ENCODE data around the gene TMEM123. TPM values are rescaled to one million over a fixed set of nuclear protein-coding genes. Genes with fewer than 3 reads are reported as not detected.
"Not testable (repeated sequence)": the region's sequence is repeated elsewhere in the genome, so short reads cannot be mapped to it uniquely, and the experiment has no call there.

Gene TMEM123
- total RNA-seq, 1 experiment from 2014 or later, result 73.7 TPM

DNA sequence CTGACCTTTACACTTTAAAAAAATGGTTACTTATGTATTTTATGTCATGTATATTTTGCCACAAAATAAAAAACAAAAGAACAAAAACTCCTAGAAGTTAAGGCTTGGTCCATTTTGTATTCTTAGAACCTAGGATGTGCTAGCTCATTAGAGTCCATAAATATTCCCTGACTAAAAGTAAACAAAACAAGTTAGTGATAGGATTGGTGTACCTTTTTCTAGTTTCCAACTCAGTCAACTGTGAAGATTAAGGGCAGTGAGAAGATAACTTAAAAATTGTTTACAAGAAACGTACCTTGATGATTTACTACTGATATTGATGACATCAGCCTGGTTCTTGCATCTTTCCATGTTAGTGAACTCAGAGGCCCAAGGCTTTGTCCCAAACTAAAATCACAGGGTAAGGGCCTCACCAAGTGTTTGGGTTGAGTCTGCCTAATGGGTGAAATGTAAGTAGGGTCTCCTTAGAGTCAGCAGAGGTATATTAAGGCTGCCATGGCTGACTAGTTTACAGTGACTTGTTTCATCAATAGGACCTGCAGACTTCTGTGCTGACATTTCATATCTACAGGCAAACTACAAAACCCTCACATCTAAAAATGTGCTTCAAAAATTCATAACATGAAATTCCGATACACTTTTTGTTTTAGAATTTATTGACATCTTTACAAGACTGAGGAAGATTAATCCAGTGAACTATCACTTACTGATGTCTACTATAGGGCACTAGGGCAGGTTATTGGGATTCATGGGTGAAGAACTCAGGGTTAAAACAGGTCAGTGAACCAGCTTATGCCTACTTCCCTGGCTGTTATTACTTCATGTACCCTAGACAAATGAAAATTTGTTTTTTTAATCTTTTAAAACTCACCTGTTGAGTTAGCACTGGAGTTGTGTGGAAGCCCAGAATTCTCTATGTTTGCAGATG lies 4.4 kb downstream of the TMEM123 start:
- peaks cover 15% of the 10 kb centered on the region; the same call in 1 of the 2 replicates for H3K27me3 ChIP-seq (ENCODE audit: control insufficient read depth, insufficient read depth, low read length)
- DNase-seq, result no peak
- H3K4me3 ChIP-seq (ENCODE audit: insufficient read depth, low read depth, low read length), result no peak overlapping the region
- H3K36me3 ChIP-seq (replicated peaks; ENCODE audit: control insufficient read depth, insufficient read depth, low read length), result no peaks in the 10 kb centered on the region

DNA sequence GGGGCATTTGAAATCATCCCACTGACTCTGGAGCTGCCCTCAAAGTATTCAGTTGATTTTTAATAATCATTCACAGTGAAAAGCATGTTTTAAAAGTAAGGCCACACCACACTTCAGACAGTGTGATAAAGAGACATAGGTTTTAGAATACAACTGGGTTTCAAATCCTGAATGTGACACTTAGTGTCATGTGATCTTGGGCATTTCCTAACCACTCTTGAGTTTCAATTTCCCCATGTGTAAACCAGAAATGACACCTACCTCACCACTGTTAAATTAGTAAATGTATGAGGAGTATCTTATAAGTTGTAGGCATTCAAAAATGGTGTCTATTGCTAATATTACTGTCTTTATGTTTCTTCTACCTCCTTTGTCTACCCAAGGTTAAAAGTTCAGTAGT lies 5.4 kb downstream of the TMEM123 start:
- no peaks in the 10 kb centered on the region for H3K36me3 ChIP-seq (replicated peaks; ENCODE audit: control insufficient read depth, insufficient read depth, low read length)
- peaks cover 15% of the 10 kb centered on the region; the same call in 1 of the 2 replicates for H3K27me3 ChIP-seq (ENCODE audit: control insufficient read depth, insufficient read depth, low read length)
- H3K4me3 ChIP-seq (ENCODE audit: insufficient read depth, low read depth, low read length), result no peak overlapping the region
- no peak for DNase-seq

DNA sequence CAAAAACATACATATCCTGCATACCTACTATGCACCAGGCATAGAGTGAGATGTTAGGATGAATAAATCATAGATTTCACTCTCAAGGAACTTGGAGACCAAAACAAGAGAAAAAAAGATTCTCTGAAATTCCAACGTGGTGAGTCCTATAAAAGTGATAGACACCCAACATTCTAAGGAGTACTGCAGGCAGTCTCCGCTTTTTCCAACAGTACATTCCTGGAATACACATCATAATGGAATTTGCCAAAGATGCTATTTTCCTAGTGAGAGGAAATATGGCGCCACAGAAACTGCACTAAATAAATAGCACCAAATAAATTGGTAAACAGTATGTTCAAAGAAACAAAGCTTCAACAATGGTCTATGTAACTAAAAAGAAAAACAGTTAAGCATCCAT lies 6.0 kb downstream of the TMEM123 start:
- no peak for DNase-seq

DNA sequence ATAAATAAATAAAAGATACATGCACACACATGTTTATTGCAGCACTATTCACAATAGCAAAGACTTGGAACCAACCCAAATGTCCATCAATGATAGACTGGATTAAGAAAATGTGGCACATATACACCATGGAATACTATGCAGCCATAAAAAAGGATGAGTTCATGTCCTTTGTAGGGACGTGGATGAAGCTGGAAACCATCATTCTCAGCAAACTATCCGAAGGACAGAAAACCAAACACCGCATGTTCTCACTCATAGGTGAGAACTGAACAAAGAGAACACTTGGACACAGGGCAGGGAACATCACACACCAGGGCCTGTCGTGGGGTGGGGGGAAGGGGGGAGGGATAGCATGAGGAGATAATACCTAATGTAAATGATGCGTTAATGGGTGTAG lies 7.9 kb downstream of the TMEM123 start:
- not testable (repeated sequence) for DNase-seq; H3K4me3 ChIP-seq (ENCODE audit: insufficient read depth, low read depth, low read length); H3K36me3 ChIP-seq (replicated peaks; ENCODE audit: control insufficient read depth, insufficient read depth, low read length); H3K27me3 ChIP-seq (ENCODE audit: control insufficient read depth, insufficient read depth, low read length)

More for the DNA sequence above, 6.0 kb downstream of the TMEM123 start:
- Histone ChIP-seq H3K27me3 (ENCODE audit: control insufficient read depth, insufficient read depth, low read length) (peaks cover 15% of the 10 kb centered on the region; the same call in 1 of the 2 replicates), H3K4me3 (ENCODE audit: insufficient read depth, low read depth, low read length) (no peak overlapping the region), H3K36me3 (replicated peaks; ENCODE audit: control insufficient read depth, insufficient read depth, low read length) (no peaks in the 10 kb centered on the region)

DNA sequence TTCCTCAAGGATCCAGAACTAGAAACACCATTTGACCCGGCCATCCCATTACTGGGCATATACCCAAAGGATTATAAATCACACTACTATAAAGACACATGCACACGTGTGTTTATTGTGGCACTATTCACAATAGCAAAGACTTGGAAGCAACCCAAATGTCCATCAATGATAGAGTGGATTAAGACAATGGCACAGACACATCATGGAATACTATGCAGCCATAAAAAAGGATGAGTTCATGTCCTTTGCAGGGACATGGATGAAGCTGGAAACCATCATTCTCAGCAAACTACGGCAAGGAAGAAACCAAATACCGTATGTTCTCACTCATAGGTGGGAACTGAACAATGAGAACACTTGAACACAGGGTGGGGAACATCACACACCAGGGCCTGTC lies 8.4 kb downstream of the TMEM123 start:
- not testable (repeated sequence) for H3K4me3 ChIP-seq (ENCODE audit: insufficient read depth, low read depth, low read length); H3K36me3 ChIP-seq (replicated peaks; ENCODE audit: control insufficient read depth, insufficient read depth, low read length); DNase-seq; H3K27me3 ChIP-seq (ENCODE audit: control insufficient read depth, insufficient read depth, low read length)

DNA sequence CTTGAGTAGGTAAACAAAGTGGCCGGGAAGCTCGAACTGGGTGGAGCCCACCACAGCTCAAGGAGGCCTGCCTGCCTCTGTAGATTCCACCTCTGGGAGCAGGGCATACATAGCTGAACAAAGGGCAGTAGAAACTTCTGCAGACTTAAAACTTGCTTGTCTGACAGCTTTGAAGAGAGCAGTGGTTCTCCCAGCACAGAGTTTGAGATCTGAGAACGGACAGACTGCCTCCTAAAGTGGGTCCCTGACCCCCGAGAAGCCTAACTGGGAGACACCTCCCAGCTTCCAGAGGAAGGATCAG lies 13.6 kb downstream of the TMEM123 start:
- not testable (repeated sequence) for H3K27me3 ChIP-seq (ENCODE audit: control insufficient read depth, insufficient read depth, low read length); DNase-seq; H3K4me3 ChIP-seq (ENCODE audit: insufficient read depth, low read depth, low read length); H3K36me3 ChIP-seq (replicated peaks; ENCODE audit: control insufficient read depth, insufficient read depth, low read length)

DNA sequence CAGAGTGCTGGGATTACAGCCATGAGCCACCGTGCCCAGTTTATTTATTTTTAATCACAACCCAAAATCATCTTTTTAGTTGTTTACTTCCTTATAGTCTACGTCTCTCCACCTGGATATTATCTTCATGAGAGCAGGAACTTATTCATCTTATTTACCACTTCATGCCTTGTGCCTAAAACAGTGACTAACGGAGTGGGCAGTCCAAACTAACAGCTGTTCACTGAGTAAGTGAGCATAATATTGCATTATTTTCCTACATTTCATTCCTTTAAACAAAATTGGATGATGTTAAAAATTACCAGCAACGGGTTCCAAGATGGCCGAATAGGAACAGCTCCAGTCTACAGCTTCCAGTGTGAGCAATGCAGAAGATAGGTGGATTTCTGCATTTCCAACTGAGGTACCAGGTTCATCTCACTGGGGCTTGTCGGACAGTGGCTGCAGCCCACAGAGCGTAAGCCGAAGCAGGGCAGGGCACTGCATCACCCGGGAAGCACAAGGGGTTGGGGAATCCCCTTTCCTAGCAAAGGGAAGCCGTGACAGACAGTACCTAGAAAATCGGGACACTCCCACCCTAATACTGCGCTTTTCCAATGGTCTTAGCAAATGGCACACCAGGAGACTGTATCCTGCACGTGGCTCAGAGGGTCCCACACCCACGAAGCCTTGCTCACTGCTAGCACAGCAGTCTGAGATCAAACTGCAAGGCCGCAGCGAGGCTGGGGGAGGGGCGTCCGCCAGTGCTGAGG lies 14.1 kb downstream of the TMEM123 start:
- no peak overlapping the region for H3K4me3 ChIP-seq (ENCODE audit: insufficient read depth, low read depth, low read length)

DNA sequence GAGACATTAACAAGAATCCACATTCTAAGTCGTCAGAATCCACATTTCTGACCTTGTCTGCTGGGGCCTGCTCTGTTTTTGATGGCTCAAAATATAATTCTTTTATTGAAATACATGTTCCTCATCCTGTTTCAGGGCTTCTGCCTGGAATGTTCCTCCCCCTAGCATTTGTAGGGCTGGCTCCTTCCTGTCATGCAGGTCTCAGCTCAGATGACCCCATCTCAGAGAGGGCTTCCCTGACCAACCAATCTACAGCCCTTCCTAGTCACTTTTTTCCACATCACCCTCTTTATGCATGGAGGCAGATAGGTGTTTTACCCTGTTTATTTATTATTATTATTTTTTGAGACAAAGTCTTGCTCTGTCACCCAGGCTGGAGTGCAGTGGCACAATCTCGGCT lies 14.8 kb downstream of the TMEM123 start:
- Histone ChIP-seq H3K4me3 (ENCODE audit: insufficient read depth, low read depth, low read length) (no peak overlapping the region), H3K27me3 (ENCODE audit: control insufficient read depth, insufficient read depth, low read length) (no peaks in the 10 kb centered on the region), H3K36me3 (replicated peaks; ENCODE audit: control insufficient read depth, insufficient read depth, low read length) (no peaks in the 10 kb centered on the region)
- no peak for DNase-seq

More for the DNA sequence above, 14.1 kb downstream of the TMEM123 start:
- no peak for DNase-seq
- H3K36me3 ChIP-seq (replicated peaks; ENCODE audit: control insufficient read depth, insufficient read depth, low read length), result no peaks in the 10 kb centered on the region
- no peaks in the 10 kb centered on the region for H3K27me3 ChIP-seq (ENCODE audit: control insufficient read depth, insufficient read depth, low read length)

- Histone ChIP-seq H3K36me3 (replicated peaks; ENCODE audit: control insufficient read depth, insufficient read depth, low read length) (no peaks in the 10 kb centered on the region), H3K27me3 (ENCODE audit: control insufficient read depth, insufficient read depth, low read length) (no peaks in the 10 kb centered on the region), H3K4me3 (ENCODE audit: insufficient read depth, low read depth, low read length) (no peak overlapping the region)
- DNase-seq, result no peak
These were observed 15.6 kb downstream of the TMEM123 start for GRCh38 chr11:102436976-102437375.

DNA sequence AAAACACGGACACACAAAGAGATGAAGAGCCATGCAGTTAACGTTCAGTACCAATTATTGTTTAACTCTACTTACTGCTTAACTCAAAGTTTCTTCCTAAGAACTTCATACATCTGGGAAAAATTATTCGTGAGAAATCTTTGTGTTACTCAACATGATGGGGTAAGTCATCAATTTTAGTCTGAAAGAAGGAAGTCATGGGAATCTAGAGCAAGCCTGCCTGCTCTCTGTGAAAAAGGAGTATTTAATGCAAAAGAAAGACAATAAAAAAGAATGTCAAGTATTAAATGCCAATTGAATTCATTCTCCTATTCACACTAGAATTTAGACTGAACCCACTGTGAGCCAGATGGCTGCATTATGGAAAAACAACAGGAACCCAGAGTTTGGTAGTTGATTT lies 16.0 kb downstream of the TMEM123 start:
- no peaks in the 10 kb centered on the region for H3K36me3 ChIP-seq (replicated peaks; ENCODE audit: control insufficient read depth, insufficient read depth, low read length)
- H3K4me3 ChIP-seq (ENCODE audit: insufficient read depth, low read depth, low read length), result no peak overlapping the region

DNA sequence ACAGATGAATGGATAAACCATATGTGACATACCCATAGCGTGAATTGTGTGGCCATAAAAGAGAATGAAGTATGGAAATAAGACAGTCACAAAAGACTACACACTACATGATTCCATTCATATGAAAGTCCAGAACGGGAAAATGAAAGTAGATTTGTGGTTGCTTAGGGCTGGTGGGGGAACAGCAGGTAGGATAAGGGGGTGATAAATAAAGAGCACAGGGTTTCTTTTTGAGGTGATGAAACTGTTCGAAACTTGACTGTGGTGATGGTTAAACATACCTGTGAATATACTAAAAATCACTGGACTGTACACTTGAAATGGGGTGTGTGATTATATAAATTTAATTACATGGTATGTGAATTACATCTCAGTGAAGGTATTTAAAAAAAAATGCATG lies 16.9 kb downstream of the TMEM123 start:
- Histone ChIP-seq H3K36me3 (replicated peaks; ENCODE audit: control insufficient read depth, insufficient read depth, low read length) (no peaks in the 10 kb centered on the region), H3K4me3 (ENCODE audit: insufficient read depth, low read depth, low read length) (no peak overlapping the region), H3K27me3 (ENCODE audit: control insufficient read depth, insufficient read depth, low read length) (no peaks in the 10 kb centered on the region)
- no peak for DNase-seq

More for the DNA sequence above, 16.0 kb downstream of the TMEM123 start:
- DNase-seq, result no peak
- no peaks in the 10 kb centered on the region for H3K27me3 ChIP-seq (ENCODE audit: control insufficient read depth, insufficient read depth, low read length)

GRCh38 chr11:102433571-102433970 lies 19.0 kb downstream of the TMEM123 start:
- not testable (repeated sequence) for H3K4me3 ChIP-seq (ENCODE audit: insufficient read depth, low read depth, low read length)

DNA sequence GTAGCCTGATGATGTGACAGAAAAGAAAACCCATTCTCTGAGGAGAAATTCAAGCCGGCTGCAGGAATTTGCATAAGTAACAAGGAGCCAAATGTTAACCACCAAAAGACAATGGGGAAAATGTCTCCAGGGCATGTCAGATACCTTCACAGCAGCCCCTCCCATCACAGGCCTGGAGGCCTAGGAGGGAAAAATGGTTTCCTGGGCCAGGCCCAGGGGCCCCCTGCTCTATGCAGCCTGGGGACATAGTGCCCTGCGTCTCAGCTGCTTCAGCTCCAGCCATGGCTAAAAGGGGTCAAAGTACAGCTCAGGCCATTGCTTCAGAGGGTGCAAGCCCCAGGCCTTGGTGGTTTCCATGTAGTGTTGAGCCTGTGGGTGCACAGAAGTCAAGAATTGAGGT lies 20.0 kb downstream of the TMEM123 start:
- not testable (repeated sequence) for H3K4me3 ChIP-seq (ENCODE audit: insufficient read depth, low read depth, low read length); H3K27me3 ChIP-seq (ENCODE audit: control insufficient read depth, insufficient read depth, low read length); DNase-seq; H3K36me3 ChIP-seq (replicated peaks; ENCODE audit: control insufficient read depth, insufficient read depth, low read length)

More at GRCh38 chr11:102433571-102433970, 19.0 kb downstream of the TMEM123 start:
- not testable (repeated sequence) for DNase-seq; H3K36me3 ChIP-seq (replicated peaks; ENCODE audit: control insufficient read depth, insufficient read depth, low read length); H3K27me3 ChIP-seq (ENCODE audit: control insufficient read depth, insufficient read depth, low read length)

DNA sequence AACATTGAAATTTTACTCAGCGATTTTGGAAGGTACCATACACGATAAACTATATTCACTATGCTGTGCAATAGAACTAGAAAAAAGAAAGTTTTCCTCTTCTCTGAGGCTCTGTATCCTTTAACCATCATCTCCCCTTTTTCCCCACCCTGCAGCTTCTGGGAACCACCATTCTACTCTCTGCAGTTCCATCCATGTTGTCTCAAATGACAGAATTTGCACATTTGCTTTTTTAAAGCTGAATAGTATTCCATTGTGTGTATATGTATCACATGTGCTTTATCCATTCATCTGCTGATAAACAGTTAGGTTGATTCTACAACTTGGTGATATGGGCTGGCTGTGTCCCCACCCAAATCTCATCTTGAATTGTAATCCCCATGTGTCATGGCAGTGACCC lies 21.2 kb downstream of the TMEM123 start:
- Histone ChIP-seq H3K36me3 (replicated peaks; ENCODE audit: control insufficient read depth, insufficient read depth, low read length) (no peaks in the 10 kb centered on the region), H3K27me3 (ENCODE audit: control insufficient read depth, insufficient read depth, low read length) (no peaks in the 10 kb centered on the region), H3K4me3 (ENCODE audit: insufficient read depth, low read depth, low read length) (no peak overlapping the region)
- no peak for DNase-seq

Data from H7 (cell line).